Ishikawa (cell line): ENCODE data around the gene BTG1.

Source experiments
- CEBPB ChIP-seq: IDR thresholded peaks from 2 replicates; pipeline ENCODE4 v1.6.1; 2012
- CREB1 ChIP-seq: IDR thresholded peaks from 2 replicates; pipeline ENCODE4 v1.6.1; 2012; ENCODE audit warnings: low read depth
- EGR1 ChIP-seq: IDR thresholded peaks from 2 replicates; pipeline ENCODE4 v1.6.1; 2012
- EP300 ChIP-seq: IDR thresholded peaks from 2 replicates; pipeline ENCODE4 v1.6.1; 2012; ENCODE audit warnings: borderline replicate concordance
- FOXM1 ChIP-seq: IDR thresholded peaks from 2 replicates; pipeline ENCODE4 v1.6.1; 2012; ENCODE audit warnings: low read depth, borderline replicate concordance
- NFIC ChIP-seq: IDR thresholded peaks from 2 replicates; pipeline ENCODE4 v1.6.1; 2012
- RAD21 ChIP-seq: IDR thresholded peaks from 2 replicates; pipeline ENCODE4 v1.6.1; 2012; ENCODE audit warnings: low read depth
- TAF1 ChIP-seq: IDR thresholded peaks from 2 replicates; pipeline ENCODE4 v1.6.1; 2012; ENCODE audit warnings: low read depth, mild to moderate bottlenecking
- TCF12 ChIP-seq: IDR thresholded peaks from 2 replicates; pipeline ENCODE4 v1.6.1; 2012; ENCODE audit warnings: low read depth
- TEAD4 ChIP-seq: IDR thresholded peaks from 2 replicates; pipeline ENCODE4 v1.6.1; 2012
- YY1 ChIP-seq: IDR thresholded peaks from 2 replicates; pipeline ENCODE4 v1.6.1; 2012; ENCODE audit warnings: low read depth
- ZBTB7A ChIP-seq: IDR thresholded peaks from 2 replicates; pipeline ENCODE4 v1.6.1; 2012; ENCODE audit warnings: low read depth
- TF ChIP-seq, protein P1 (sequence below): IDR thresholded peaks from 2 replicates; pipeline ENCODE4 v1.6.1; 2012
- TF ChIP-seq, protein P2 (sequence below): IDR thresholded peaks from 2 replicates; pipeline ENCODE4 v1.6.1; 2012
- TF ChIP-seq, protein P3 (sequence below): IDR thresholded peaks from 2 replicates; pipeline ENCODE4 v1.6.1; 2012; ENCODE audit warnings: low read depth, mild to moderate bottlenecking

BTG1 gene

DNA sequence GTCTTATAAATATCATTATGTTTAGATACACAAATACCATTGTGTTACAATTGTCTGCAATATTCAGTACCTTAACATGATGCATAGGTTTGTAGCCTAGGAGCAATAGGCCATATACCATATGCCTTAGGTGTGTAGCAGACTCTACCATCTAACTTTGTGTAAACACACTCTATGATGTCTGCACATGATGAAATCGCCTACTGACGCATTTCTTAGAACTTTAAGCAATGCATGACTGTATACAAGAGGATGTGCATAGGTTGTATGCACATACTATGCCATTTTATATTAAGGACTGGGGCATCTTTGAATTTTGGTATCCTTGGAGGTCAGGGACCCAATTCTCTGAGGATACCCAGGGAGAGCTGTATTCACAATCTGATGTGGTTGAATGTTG is 10.1 kb upstream of the BTG1 start:
- no peak for TF ChIP-seq EGR1
- TF ChIP-seq NFIC: no peak
- no peak for TF ChIP-seq YY1
- TF ChIP-seq TCF12: no peak
- no peak for TF ChIP-seq TEAD4
- no peak for TF ChIP-seq FOXM1
- TF ChIP-seq CEBPB: no peak
- TF ChIP-seq CREB1: no peak

DNA sequence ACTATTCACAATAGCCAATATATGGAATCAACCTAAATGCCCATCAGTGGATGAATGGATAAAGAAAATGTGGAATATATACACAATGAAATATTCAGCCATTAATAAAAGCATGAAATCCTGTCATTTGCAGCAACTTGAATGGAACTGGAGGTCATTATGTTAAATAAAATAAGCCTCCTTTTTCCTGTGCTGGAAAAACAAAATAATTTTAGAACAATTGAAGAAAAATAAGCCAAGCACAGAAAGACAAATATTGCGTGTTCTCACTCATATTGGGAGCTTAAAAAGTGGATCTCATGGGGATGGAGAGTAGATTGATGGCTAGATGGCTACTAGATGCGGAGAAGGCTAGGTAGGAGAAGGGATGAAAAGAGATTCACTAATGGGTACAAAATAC is 6.3 kb upstream of the BTG1 start:
- TF ChIP-seq, protein P1, sequence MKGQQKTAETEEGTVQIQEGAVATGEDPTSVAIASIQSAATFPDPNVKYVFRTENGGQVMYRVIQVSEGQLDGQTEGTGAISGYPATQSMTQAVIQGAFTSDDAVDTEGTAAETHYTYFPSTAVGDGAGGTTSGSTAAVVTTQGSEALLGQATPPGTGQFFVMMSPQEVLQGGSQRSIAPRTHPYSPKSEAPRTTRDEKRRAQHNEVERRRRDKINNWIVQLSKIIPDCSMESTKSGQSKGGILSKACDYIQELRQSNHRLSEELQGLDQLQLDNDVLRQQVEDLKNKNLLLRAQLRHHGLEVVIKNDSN: no peak
- TF ChIP-seq TEAD4 (no peak), TAF1 (no peak), RAD21 (no peak)

DNA sequence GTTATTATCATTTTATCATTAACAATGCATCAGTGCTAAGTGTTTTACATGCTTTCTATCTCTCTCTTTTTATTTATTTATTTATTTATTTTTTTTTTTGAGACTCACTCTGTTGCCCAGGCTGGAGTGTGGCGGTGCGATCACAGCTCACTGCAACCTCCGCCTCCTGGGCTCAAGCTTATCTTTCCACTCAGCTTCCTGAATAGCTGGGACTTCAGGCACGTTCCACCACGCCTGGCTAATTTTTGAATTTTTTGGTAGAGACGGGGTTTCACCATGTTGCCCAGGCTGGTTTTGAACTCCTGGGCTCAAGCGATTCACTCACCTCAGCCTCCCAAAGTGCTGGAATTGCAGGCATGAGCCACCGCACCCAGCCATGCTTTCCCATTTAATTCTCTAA is 3.9 kb upstream of the BTG1 start:
- TF ChIP-seq CREB1 (no peak), TEAD4 (no peak), YY1 (no peak), EGR1 (no peak), EP300 (no peak), RAD21 (no peak), CEBPB (no peak), TAF1 (no peak), NFIC (no peak), TCF12 (no peak)
- TF ChIP-seq, protein P1: no peak

DNA sequence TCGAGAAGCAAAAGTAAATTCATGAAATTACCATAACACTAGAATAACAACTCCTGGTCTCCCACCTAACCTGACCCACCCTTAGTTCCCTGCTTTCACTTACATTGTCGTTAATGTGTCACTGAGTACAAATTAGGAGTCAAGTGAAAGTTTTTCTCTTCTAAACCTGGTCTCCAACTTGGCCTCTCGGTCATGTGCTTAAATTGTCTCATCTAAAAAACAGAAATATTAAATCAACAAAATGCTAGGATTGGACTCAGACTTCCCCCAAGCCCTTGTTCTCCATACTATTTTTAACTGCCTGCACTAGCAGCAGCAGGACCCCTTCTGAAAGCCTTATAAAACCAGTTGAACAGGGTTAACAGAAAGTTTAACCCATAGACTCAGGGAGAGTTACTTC is 1.8 kb upstream of the BTG1 start:
- TF ChIP-seq CREB1: no peak
- TF ChIP-seq NFIC: no peak
- TF ChIP-seq TEAD4: no peak
- no peak for TF ChIP-seq YY1
- no peak for TF ChIP-seq TCF12
- no peak for TF ChIP-seq EGR1
- no peak for TF ChIP-seq TAF1
- no peak for TF ChIP-seq RAD21
- TF ChIP-seq, protein P2, sequence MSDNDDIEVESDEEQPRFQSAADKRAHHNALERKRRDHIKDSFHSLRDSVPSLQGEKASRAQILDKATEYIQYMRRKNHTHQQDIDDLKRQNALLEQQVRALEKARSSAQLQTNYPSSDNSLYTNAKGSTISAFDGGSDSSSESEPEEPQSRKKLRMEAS: no peak
- TF ChIP-seq CEBPB: no peak
- no peak for TF ChIP-seq ZBTB7A
- TF ChIP-seq, protein P3, sequence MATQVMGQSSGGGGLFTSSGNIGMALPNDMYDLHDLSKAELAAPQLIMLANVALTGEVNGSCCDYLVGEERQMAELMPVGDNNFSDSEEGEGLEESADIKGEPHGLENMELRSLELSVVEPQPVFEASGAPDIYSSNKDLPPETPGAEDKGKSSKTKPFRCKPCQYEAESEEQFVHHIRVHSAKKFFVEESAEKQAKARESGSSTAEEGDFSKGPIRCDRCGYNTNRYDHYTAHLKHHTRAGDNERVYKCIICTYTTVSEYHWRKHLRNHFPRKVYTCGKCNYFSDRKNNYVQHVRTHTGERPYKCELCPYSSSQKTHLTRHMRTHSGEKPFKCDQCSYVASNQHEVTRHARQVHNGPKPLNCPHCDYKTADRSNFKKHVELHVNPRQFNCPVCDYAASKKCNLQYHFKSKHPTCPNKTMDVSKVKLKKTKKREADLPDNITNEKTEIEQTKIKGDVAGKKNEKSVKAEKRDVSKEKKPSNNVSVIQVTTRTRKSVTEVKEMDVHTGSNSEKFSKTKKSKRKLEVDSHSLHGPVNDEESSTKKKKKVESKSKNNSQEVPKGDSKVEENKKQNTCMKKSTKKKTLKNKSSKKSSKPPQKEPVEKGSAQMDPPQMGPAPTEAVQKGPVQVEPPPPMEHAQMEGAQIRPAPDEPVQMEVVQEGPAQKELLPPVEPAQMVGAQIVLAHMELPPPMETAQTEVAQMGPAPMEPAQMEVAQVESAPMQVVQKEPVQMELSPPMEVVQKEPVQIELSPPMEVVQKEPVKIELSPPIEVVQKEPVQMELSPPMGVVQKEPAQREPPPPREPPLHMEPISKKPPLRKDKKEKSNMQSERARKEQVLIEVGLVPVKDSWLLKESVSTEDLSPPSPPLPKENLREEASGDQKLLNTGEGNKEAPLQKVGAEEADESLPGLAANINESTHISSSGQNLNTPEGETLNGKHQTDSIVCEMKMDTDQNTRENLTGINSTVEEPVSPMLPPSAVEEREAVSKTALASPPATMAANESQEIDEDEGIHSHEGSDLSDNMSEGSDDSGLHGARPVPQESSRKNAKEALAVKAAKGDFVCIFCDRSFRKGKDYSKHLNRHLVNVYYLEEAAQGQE: no peak
- no peak for TF ChIP-seq EP300
- TF ChIP-seq FOXM1: no peak
- TF ChIP-seq, protein P1: no peak

DNA sequence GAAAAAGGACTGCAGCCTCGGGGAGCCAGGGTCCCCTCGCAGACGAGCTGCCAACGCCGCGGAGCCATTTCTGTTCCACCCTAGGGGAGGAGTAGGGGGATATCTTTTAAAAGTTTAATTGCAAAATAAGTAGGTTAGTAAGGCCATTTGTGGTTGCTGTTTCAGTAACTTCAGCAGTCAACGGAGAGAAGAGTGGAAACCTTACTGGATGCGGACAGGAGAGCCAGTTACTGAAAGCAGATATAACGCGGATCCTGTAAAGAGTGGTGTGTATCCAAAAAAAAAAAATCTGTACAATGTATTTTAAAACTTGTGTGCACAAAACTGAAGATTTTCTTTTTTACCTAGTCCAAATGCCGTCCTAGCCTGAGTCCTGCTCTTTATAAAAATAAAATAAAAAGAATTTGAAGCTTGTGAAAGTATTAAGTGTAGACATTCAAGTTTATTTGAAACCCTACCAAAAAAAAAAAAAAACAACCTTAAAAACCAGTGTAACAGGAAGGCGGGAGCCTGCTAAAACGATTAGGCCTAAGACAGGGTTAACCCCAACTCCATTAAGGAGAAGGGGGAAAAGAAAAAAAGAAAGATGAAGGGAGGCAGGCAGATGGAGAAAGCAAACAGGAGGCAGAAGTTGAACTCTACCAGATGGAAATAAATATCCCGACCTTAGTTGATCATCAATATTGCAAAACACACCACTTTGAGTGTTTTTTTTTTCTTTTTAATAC is 1.0 kb upstream of the BTG1 start:
- TF ChIP-seq NFIC: no peak
- TF ChIP-seq EGR1: no peak
- no peak for TF ChIP-seq RAD21
- TF ChIP-seq TAF1: no peak
- no peak for TF ChIP-seq ZBTB7A
- TF ChIP-seq, protein P2: no peak
- TF ChIP-seq FOXM1: no peak
- no peak for TF ChIP-seq CEBPB
- TF ChIP-seq, protein P1: no peak
- TF ChIP-seq YY1: no peak
- TF ChIP-seq EP300: no peak
- TF ChIP-seq TCF12: no peak
- no peak for TF ChIP-seq CREB1
- TF ChIP-seq TEAD4: no peak
- TF ChIP-seq, protein P3: no peak

DNA sequence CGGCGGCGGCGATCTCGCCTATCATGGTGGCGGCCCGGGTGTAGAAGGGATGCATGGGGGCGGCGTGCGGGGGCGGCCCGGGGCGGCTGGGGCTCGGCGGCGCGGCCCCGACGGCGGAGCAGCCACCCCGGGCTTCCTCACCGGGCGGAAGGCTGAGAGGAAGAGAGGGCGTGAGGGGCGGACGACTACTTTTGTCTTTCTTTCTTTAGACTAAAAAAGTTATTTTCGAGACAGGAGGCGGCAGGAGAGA is 240 bp downstream of the BTG1 start:
- 0 out of 2 replicates have a peak, but pooled peaks have one; percentile 10 for TF ChIP-seq NFIC
- TF ChIP-seq TCF12: no peak
